ENCODE results near the gene RPS16.
A peak's percentile ranks its signal among the peaks of the same experiment; 100 is the strongest.

RPS16 gene

DNA sequence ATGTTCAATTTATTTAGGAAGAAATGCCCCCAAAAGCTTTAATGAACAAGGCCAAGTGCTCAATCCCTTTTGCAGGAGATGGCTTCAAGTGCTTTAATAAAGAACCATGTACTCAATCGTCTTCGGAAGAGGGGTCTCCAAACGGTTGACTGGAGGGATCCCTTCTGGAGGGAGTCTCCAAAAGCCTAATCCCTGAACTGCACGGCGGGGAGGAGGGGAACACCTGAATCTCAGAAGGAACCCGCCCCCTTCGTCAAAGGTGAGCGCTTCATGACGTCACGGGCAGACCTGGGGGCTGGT, 45.3 kb downstream of the RPS16 start:
- DNase-seq (ENCODE audit: insufficient read length, low spot score), result no peak
- FAIRE-seq, result no peak

- FAIRE-seq (no peak), DNase-seq (ENCODE audit: insufficient read length, low spot score) (no peak)
These were observed 45.9 kb downstream of the RPS16 start for GRCh38 chr19:39389631-39390414.

DNA sequence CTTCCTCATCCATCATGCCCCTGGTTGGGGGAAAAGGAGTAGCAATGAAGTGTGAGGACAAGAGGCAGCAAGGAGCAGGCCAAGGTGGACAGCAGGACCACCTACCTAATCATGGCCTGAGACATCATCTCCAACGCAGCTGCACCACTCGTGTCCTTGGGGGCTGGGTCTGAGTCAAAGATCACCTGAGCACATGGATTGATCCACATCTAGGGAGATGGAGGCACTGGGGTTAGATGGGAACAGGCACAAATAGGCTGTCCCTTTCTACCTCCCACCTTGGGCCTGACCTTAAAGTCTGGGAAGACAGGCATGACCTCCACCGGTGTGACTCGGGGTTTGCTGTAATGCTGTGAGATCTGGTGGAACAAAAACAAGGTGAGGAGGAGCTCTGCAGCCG, 47.1 kb downstream of the RPS16 start:
- no peak for FAIRE-seq

GRCh38 chr19:39386557-39386956, 49.2 kb downstream of the RPS16 start:
- DNase-seq (ENCODE audit: insufficient read length, low spot score), result no peak
- no peak for FAIRE-seq

More for the DNA sequence above, 47.1 kb downstream of the RPS16 start:
- DNase-seq (ENCODE audit: insufficient read length, low spot score), result no peak

- DNase-seq (ENCODE audit: insufficient read length, low spot score) (no peak), FAIRE-seq (no peak)
These were observed 49.9 kb downstream of the RPS16 start for GRCh38 chr19:39385629-39386411.

DNA sequence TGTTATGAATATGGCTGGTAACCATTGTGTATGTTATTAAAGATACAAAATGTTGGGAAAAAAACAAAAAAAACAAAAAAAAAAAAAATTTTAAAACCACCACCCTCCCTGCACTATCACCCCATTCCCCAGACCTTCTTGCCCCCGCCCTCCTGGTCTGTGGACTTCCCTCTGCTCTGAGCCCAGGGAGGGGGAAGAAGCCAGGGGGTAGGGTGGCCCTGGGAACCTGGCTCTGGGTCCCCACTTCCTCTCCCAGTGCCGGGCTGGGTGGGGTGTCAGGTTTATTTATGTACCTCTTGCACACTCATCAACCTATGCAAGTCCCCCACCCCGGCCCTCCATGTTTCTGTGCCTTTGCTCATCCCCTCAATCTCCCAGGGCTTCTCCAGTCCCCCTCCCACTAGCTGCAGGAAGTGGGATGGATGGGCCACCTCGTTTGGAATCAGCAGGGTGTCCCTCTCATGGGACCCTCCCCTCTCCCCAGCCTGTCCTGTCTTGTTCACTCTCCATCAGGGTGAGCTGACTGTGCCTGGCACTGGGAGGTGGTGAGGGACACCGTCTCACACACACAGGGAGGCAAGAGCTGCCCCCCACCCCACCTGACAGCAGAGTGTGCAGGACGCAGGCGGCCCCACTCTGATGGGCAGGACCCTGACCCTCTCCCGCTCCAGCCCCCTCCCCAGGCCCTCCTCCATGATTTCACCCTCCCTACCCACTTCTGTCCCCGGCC, 50.7 kb downstream of the RPS16 start:
- no peak for DNase-seq (ENCODE audit: insufficient read length, low spot score)
- FAIRE-seq, result peak; percentile 23
